CD4-positive, alpha-beta T cell (primary cell): ENCODE data around the gene SPECC1. TPM values are rescaled to one million over a fixed set of nuclear protein-coding genes. Genes with fewer than 3 reads are reported as not detected.
"Not testable (repeated sequence)": the region's sequence is repeated elsewhere in the genome, so short reads cannot be mapped to it uniquely, and the experiment has no call there.

Experiments used
- ATAC-seq: fragments of 200-7000 bp; cut with Tn5 transposase; one replicate; pipeline ENCODE4 v1.10.0; 2022; ENCODE audit warnings: mild to moderate bottlenecking; ENCODE audit not compliant: poor library complexity
- CTCF ChIA-PET: fragments of 350-600 bp; sonication (Branson Sonifier 250); formaldehyde crosslinking; loops from one replicate; lab custom pipeline; 2021; ENCODE audit warnings: antibody characterized with exemption, inconsistent platforms; lab: Charles Lee
- POLR2A ChIA-PET: fragments of 350-600 bp; sonication (Branson Sonifier 250); formaldehyde crosslinking; loops from one replicate; lab custom pipeline; 2021; ENCODE audit warnings: antibody characterized with exemption, inconsistent platforms; lab: Charles Lee
- DNase-seq, 14 experiments: peaks; one replicate each; pipeline ENCODE4 v3.0.0-alpha.2; 2013 to 2020; ENCODE audit warnings: mixed read lengths in 2 of 14
- H3K27ac ChIP-seq, 2 donors: one replicate each; pipeline versions ENCODE4 v1.5.1 to v1.7.0; 2013; ENCODE audit warnings: low read length in 2 of 2, low read depth in 1 of 2, mild to moderate bottlenecking in 1 of 2
- H3K27me3 ChIP-seq, 2 experiments: 1 replicate in 1 of 2; 2 replicates in 1 of 2; pipeline versions ENCODE4 v1.6.1 to v1.7.0; 2013; ENCODE audit warnings: low read length in 2 of 2, control low read depth in 1 of 2, mild to moderate bottlenecking in 1 of 2, moderate library complexity in 1 of 2; ENCODE audit not compliant: insufficient read depth in 2 of 2, control insufficient read depth in 1 of 2
- H3K36me3 ChIP-seq: one replicate; pipeline ENCODE4 v1.6.1; 2013; ENCODE audit warnings: low read length, control low read depth; ENCODE audit not compliant: insufficient read depth
- H3K4me1 ChIP-seq: one replicate; pipeline ENCODE4 v1.6.1; 2013; ENCODE audit warnings: low read length, control low read depth; ENCODE audit not compliant: insufficient read depth
- H3K4me3 ChIP-seq: one replicate; pipeline ENCODE4 v1.5.1; 2013; ENCODE audit warnings: mild to moderate bottlenecking, low read length, moderate library complexity
- H3K9me3 ChIP-seq, 2 experiments: 1 replicate in 1 of 2; 2 replicates in 1 of 2; pipeline versions ENCODE4 v1.6.1 to v1.7.0; 2013; ENCODE audit warnings: low read length in 2 of 2, mild to moderate bottlenecking in 2 of 2, control low read depth in 1 of 2, moderate library complexity in 1 of 2; ENCODE audit not compliant: control insufficient read depth in 1 of 2, insufficient read depth in 1 of 2
- H3K27ac Mint-ChIP-seq: one replicate; pipeline ENCODE4 v1.8.0; 2020; ENCODE audit warnings: mixed read lengths
- H3K27me3 Mint-ChIP-seq: one replicate; pipeline ENCODE4 v1.8.0; 2021; ENCODE audit warnings: mixed read lengths
- H3K36me3 Mint-ChIP-seq: one replicate; pipeline ENCODE4 v1.8.0; 2021; ENCODE audit warnings: low read depth, mixed read lengths
- H3K4me1 Mint-ChIP-seq: one replicate; pipeline ENCODE4 v1.8.0; 2021; ENCODE audit warnings: low read depth, mixed read lengths
- H3K4me3 Mint-ChIP-seq: one replicate; pipeline ENCODE4 v1.8.0; 2020; ENCODE audit warnings: mild to moderate bottlenecking, mixed read lengths
- H3K9me3 Mint-ChIP-seq: one replicate; pipeline ENCODE4 v1.8.0; 2020; ENCODE audit warnings: mixed read lengths
- intact Hi-C, 2 experiments: fragments of 100-400 bp; cut with DNase I in 1 of 2; cut with micrococcal nuclease in 1 of 2; formaldehyde crosslinking; loops; one replicate each; pipeline versions ENCODE4 v1.15.1 to v1.9.0; 2023 to 2025; cut with DNase I, micrococcal nuclease
- total RNA-seq, 174 experiments: library from RNA in 2 of 174; stranded (reverse) in 2 of 174; gene quantifications; one replicate each; pipeline ENCODE4 v1.2.3 and lab custom pipeline; 2021 to 2026
- TF ChIP-seq, protein P1 (sequence below): fragments of 200-600 bp; IDR thresholded peaks from one replicate; pipeline ENCODE4 v1.8.0; 2022; ENCODE audit warnings: antibody characterized with exemption, mild to moderate bottlenecking

Gene SPECC1
- total RNA-seq, 2 experiments from 2014 or later = 4.3 to 4.4 TPM

DNA sequence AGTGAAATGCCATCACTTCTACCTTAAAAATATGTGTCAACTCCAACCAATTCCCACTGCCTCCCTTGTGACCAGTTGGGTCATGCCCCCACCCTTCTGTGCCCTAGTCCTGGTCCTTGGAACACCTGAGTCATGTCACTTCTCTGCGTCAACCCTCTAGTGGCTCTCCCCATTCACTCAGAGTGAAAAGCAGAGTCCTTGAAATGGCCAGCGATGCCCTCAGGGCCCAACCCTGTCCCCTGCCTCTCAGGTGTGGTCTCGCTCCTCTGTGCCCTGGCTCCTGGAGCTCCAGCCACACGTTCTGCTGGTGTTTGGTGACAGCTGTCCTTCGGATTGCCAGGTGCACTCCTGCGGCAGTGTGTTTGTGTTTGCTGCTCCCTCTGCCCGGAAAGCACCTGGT, 89.2 kb downstream of the SPECC1 start:
- intact Hi-C loops = no loop called here
- Mint-ChIP-seq H3K9me3 (no peaks in the 10 kb centered on the region), H3K27ac (no peak overlapping the region), H3K36me3 (no peaks in the 10 kb centered on the region), H3K4me1 (no peaks in the 10 kb centered on the region), H3K27me3 (peaks cover 5% of the 10 kb centered on the region), H3K4me3 (no peak overlapping the region)
- ChIA-PET CTCF (no interaction called here), POLR2A (no interaction called here)
- TF ChIP-seq, protein P1, sequence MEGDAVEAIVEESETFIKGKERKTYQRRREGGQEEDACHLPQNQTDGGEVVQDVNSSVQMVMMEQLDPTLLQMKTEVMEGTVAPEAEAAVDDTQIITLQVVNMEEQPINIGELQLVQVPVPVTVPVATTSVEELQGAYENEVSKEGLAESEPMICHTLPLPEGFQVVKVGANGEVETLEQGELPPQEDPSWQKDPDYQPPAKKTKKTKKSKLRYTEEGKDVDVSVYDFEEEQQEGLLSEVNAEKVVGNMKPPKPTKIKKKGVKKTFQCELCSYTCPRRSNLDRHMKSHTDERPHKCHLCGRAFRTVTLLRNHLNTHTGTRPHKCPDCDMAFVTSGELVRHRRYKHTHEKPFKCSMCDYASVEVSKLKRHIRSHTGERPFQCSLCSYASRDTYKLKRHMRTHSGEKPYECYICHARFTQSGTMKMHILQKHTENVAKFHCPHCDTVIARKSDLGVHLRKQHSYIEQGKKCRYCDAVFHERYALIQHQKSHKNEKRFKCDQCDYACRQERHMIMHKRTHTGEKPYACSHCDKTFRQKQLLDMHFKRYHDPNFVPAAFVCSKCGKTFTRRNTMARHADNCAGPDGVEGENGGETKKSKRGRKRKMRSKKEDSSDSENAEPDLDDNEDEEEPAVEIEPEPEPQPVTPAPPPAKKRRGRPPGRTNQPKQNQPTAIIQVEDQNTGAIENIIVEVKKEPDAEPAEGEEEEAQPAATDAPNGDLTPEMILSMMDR = no peak
- ATAC-seq (no peak), DNase-seq (no peak)
- no peak overlapping the region for H3K4me3 ChIP-seq
- H3K4me1 ChIP-seq = no peaks in the 10 kb centered on the region
- no peak overlapping the region for H3K27ac ChIP-seq
- no peaks in the 10 kb centered on the region for H3K9me3 ChIP-seq
- no peaks in the 10 kb centered on the region for H3K36me3 ChIP-seq
- peaks cover 0 to 2% of the 10 kb centered on the region in 2 experiments for H3K27me3 ChIP-seq

DNA sequence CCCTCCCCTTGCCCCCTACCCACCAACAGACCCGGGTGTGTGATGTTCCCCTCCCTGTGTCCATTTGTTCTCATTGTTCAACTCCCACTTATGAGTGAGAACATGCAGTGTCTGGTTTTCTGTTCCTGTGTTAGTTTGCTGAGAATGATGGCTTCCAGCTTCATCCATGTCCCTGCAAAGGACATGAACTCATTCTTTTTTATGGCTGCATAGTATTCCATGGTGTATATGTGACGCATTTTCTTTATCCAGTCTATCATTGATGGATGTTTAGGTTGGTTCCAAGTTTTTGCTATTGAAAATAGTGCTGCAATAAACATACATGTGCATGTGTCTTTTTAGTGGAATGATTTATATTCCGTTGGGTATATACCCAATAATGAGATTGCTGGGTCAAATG, 91.6 kb downstream of the SPECC1 start:
- CTCF ChIA-PET, H3K4me3 ChIP-seq, H3K27ac ChIP-seq, H3K9me3 Mint-ChIP-seq, H3K9me3 ChIP-seq, H3K36me3 ChIP-seq, DNase-seq, H3K4me1 Mint-ChIP-seq, H3K36me3 Mint-ChIP-seq, H3K4me3 Mint-ChIP-seq, intact Hi-C loops, ATAC-seq, H3K4me1 ChIP-seq, POLR2A ChIA-PET, H3K27me3 ChIP-seq, H3K27ac Mint-ChIP-seq, H3K27me3 Mint-ChIP-seq: not testable (repeated sequence)

DNA sequence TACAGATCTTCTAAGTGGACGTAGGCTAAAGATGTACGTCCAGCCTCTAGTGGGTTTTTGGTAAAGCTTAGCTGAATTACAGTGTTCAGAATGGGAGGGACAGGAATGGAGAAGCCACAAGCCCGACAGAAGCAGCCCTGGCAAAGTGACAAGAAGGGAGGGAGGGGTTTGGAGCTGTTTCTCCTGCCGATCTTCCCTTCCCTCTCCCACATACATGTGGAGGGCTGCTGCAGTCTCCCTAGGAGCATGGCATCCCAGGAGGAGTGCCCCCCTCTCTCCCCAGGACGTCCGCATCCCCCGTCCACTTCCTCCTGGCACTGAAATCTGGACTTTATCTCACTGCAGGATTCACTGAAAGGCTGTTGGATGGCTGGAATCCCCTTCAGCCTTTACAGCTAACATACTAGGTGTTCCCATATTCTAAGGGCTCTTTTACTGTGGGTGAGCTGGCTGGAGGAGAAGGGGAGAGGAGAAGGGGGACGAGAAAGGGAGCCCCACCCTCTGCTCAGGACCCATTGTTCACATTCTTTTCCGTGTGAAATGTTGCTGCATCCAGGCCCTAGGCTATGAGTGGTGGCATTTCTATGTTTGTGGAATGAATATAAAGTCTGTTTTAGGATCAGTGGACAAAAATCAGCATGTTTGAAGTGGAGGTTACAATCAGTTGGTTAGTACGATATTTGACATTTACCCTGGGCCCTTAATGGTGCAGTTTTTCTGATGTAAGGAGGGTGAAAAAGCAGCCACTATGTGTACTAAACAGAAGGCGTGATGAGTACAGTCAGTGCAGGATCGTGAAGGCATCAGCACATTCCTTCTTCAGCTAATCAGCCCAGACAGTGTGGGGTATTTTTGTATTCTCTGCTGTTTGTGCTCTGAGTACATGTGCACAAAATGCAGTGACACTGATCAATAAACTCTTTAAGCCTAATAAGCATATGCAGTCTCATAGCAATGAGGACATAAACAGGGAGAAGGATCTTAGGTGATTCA, 94.6 kb downstream of the SPECC1 start:
- TF ChIP-seq, protein P1 = no peak
- Mint-ChIP-seq H3K4me3 (no peak overlapping the region), H3K4me1 (no peaks in the 10 kb centered on the region), H3K27me3 (peaks cover 5% of the 10 kb centered on the region), H3K27ac (no peak overlapping the region), H3K36me3 (no peaks in the 10 kb centered on the region), H3K9me3 (no peaks in the 10 kb centered on the region)
- Histone ChIP-seq H3K4me3 (no peak overlapping the region), H3K36me3 (no peaks in the 10 kb centered on the region), H3K4me1 (no peaks in the 10 kb centered on the region), H3K27me3 (peaks cover 0 to 3% of the 10 kb centered on the region in 2 experiments), H3K27ac (no peak overlapping the region), H3K9me3 (no peaks in the 10 kb centered on the region)
- ChIA-PET CTCF (no interaction called here), POLR2A (no interaction called here)
- DNase-seq = no peak
- no peak for ATAC-seq
- intact Hi-C loops = no loop called here
